DLD1 (cell line): ENCODE results near the gene NDUFS7.

Experiments used
- in situ Hi-C: cut with HindIII; loops from 2 replicates; pipeline ENCODE4 v1.10.0; 2017; ENCODE audit warnings: low sequenced_read_pairs

The NDUFS7 gene

DNA sequence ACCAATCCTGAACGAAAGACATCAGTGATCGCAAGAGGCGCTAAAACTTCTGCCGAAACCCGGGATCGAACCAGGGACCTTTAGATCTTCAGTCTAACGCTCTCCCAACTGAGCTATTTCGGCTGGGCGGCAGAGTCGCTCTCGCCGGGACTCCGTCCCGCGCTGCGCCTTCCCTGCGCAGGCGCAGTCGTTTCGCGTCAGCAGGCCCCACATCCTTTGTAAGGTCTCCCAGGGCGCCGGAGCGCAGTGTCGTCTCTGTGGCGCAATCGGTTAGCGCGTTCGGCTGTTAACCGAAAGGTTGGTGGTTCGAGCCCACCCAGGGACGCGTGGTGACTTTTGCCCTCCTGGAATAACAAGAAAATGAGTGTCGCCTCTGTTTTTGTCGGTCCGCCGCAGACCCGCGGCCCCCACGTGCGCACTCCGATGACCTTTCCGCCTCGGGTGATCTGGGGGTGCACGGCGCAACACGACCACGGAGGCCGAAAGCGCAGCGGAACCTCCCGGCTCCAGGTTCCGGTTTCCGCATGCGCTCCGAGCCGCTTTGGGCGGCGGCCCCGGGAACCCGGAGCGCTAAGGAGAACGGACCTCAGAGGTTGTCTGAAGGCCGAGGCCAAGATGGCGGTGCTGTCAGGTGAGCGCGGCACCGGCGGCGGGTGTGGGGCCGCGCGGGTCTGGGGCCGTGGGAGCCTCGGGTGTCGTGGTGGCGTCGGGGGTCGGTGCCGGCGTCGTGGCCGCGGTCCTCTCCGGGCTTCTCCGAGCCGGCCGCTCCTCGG lies at the start of gene NDUFS7:
NDUFS7 (plus strand) TSS at position 596 of the 773 bp plus-strand sequence; CDS start at position 616, 20 bp downstream.
- in situ Hi-C loops, result no loop called here

DNA sequence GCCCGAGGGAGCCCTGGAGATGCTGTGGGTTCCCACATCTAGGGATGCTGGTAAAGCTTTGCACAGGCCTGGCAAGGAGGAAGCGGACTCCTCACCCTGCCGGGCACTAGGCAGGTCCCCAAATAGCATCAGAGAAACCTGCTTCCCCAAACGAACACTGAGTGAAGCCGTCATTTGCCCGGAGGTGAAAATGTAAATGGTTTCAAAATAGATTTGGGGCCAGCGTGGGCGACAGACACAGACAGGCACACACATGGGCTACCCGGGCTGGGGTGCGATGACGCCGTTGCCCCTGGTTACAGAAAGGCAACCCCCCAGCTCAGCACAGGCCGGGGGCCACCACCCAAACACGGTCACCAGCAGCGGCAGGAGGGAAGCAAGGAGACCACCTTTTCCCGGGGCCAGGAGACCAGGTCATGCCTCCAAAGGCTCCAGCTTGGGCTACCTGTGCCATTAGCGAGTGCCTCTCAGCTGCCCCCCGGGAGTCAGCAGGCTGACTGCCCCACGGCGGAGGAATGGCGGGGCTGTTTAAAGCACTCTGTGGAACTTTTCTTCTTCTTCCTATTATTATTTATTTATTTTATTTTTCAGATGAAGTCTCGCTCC lies 47.5 kb upstream of the NDUFS7 start:
- in situ Hi-C loops, result no loop called here

DNA sequence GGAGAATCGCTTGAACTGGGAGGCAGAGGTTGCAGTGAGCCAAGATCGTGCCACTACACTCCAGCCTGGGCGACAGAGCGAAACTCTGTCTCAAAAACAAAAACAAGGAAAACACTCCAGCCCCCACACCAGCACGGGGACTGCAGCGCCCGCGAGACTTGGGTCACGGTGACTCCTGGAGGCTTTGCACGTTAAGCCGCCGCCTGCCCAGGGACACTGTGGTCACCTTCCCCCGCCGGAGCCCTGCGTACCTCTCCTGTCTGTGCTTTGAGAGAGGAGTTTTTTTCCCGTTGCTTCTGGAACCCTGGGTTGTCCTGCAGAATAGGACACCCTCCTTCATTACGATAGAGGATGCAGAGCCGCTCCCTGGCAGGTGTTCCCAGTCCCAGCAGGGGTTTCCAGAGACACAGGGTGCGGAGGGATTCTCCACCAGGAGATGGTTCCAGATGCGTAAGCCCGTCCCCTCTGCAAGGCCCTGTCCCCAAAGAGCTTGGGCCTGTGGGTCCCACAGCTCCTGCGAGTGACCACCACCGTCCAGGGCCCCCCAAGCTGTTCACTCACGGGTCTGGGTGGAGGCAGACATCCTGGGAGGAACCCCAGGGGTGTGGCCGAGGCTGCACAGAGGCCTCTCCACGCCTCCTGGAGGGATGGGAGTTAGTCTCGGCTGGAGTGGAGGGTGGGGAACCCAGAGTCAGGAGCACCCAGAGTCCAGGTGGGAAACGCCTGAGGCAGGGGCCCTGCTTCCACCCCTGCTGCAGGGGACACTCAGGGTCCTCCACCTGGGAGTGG lies 42.8 kb upstream of the NDUFS7 start:
- in situ Hi-C loops, result no loop called here

DNA sequence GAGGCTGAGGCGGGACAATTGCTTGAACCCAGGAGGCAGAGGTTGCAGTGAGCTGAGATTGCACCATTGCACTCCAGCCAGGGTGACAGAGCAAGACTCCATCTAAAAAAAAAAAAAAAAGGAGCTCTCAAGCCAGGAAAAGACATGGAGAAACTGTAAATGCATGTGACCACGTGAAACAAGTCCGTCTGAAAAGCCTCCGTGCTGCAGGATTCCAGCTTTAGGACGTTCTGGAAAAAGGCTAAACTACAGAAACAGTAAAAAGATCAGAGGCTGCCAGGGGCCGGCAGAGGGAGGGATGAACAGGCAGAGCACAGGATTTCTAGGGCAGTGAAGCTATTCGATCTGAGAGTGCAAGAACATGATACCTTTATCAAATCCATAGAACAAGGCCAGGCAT lies 40.7 kb upstream of the NDUFS7 start:
- in situ Hi-C loops, result no loop called here

DNA sequence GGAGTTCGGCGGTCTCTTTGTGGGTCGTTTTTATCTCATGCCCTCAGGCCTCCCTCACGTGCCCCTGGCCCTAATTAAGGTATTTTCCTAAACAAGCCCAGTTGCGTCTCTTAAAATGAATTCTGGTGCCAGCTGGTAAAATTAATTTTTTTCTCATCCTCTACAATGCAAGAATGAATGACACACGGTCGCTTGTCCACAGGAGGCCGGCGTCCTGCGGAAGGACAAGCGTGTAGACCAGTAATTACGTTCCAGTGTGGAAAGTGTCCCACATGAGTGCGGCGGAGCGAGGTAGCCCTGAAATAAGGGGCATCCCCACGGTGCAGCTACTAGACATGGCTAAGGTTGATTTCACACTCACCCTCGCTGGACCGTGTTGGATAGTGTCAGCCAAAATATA lies 34.5 kb upstream of the NDUFS7 start:
- in situ Hi-C loops, result no loop called here

DNA sequence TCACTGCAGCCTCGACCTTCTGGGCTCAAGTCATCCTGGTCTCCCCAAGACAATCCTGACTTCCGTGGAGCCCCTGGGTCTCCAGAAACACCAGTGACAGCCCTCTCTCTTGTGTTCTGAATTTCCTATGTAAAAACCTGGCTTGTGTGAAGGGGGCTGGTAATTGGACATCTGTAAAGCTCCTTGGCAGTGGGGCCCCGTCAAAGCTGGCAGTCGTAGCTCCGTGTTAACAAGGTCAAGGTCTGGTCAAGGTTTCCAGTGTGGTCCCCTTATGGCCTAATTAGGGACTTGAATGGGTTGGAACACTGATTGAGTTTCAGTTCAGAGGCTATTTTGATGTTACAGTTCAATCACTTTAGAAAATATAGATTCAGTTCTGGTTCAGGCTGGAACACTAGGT lies 32.8 kb upstream of the NDUFS7 start:
- in situ Hi-C loops, result no loop called here

DNA sequence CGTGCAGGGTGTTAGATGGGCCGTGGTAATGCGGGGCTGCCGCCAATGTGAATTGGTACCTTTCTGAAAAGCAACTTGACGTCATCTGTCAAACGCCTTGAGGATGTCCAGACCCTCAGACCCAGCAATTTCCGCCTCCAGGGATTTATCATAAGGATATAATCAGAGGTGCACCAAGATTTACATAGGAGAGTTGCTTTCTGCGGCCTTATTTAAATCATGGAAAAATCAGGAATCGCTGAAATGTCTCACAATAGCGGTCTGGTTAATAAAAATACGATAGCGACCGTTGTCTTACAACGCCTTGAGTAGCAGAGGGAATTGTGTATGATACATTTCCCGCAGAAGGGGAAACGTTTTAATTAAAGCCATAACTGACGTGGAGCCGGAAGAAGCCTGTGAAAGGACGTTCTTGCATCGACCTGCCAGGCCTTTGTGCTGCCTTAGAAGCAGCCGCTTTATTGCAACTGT lies 32.3 kb upstream of the NDUFS7 start:
- in situ Hi-C loops, result no loop called here

DNA sequence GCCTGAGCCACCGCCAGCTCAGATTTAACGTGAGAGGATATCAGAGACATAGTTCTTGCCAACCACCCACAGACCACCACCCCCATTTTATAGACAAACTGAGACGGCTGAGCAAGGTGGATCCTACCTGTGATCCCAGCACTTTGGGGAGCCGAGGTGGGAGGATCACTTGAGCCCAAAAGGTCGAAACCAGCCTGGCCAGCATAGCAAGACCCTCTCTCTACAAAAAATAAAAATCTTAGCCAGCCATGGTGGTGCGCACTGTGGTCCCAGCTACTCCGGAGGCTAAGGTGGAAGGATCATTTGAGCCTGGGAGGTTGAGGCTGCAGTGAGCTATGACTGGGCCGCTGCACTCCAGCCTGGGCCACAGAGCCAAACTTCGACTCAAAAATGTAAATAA lies 30.6 kb upstream of the NDUFS7 start:
- in situ Hi-C loops, result no loop called here

DNA sequence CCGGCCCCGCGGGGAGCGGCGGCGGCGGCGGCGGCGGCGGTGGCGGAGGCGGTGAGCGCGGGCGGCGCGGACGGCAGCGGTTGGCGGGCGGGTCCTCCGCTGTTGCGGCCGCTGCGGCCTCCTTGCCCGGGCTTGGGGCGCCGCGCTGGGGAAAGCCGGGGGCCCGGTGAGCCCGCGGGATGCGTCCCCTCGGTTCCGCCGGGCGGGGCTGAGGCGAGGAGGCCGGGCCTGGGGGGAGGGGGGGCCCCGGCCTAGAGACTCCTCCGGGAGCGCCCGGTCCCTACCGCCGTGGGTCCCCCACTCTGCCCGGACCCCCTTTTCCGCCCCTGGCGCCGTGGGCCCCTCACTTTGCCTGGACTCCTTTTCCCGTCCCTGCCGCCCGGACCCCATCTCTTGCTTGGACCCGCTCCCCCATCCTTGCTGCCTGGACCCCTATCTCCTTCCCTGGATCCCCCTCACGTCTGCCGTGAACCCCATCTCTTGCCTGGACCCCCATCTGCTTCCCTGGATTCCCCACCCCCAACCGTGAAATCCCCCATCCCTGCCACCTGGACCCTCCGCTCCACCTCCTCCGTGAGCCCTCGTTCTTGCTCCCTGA lies 28.6 kb upstream of the NDUFS7 start:
- in situ Hi-C loops, result no loop called here

DNA sequence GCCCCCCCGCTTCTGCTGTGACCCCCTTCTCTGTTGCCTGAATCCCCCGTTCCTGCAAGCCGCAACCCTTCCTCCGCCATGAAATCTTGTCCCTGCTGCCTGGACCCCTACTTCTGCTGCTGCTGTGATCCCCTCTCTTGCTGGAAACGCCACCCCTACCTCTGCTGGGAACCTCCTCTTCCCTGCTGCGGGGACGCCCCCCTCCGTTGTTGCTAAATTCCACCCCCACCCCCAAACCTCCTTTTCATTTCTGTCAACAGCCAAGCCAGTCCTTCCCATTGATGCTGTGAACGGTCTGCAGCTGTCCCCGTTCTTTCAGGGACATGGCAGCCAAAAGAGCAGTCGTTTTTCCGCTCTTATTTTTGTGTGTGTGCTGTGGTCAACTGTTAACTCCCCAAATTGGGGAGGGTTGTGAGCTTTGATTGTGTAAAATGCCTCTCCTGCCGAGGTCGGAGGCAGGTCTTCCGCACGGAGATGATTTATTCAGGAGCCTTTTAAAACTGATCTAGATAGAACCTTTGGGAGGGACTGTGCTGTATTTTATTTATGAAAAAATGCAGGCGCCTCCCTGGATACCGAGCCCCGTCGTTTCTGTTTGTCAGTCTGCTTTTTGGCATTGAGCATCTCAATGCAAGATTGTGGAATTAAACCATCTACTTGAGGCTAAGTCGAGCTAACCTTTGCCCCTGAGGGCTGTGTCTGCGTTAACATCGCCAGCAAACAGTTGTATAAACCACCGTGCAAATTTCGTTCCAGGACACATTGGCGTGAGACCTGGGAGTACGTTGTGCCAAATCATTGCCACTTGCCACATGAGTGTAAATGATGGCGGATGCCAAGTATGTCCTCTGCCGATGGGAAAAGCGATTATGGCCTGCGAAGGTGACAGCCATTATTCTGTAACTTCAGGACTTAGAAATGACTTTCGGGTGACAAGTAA lies 27.9 kb upstream of the NDUFS7 start:
- in situ Hi-C loops, result no loop called here

DNA sequence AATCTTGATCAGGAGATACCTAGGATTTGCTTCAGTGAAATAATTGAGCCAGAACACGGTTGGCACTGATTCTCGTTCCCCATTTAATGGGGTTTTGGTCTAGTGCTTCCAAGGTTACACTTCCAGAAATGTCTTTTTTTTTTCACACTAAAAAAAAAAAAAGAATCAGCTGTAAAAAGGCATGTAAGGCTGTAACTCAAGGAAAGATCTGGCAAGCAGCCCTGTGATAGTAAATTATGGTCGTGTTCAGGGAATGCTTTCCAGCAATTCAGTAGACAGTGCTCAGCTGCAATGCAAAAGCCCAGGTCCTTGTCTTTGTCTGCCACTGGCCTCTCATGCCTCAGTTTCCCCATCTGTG lies 27.2 kb upstream of the NDUFS7 start:
- in situ Hi-C loops, result no loop called here

DNA sequence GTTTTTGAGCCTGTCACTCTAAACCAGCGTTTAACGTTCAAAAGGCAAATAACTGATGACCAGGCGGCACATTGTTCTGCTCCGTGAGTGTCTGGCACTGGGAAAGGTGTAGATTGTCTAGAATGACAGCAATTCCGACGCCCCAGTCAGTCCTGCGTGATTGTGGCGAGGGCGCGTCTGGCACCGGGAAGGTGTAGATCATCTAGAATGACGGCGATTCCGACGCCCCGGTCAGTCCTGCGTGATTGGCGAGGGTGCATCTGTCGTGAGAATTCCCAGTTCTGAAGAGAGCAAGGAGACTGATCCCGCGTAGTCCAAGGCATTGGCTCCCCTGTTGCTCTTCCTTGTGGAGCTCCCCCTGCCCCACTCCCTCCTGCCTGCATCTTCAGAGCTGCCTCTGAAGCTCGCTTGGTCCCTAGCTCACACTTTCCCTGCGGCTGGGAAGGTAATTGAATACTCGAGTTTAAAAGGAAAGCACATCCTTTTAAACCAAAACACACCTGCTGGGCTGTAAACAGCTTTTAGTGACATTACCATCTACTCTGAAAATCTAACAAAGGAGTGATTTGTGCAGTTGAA lies 26.1 kb upstream of the NDUFS7 start:
- in situ Hi-C loops, result no loop called here

DNA sequence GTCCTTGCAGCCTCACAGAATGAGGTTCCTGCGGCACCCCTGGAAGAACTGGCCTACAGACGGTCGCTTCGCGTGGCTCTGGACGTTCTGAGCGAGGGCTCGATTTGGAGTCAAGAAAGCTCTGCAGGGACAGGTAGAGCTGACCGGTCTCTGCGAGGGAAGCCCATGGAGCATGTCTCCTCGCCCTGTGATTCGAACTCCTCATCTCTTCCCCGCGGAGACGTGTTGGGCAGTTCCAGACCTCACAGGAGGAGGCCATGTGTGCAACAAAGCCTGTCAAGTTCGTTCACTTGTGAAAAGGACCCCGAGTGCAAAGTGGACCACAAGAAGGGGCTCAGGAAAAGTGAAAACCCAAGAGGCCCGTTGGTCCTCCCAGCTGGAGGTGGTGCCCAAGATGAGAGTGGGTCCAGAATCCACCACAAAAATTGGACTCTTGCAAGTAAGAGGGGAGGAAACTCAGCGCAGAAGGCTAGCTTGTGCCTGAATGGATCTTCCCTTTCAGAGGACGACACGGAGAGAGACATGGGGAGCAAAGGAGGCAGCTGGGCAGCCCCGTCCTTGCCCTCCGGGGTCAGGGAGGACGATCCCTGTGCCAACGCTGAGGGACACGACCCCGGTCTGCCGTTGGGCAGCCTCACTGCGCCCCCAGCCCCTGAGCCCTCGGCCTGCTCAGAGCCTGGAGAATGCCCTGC lies 23.4 kb upstream of the NDUFS7 start:
- in situ Hi-C loops, result no loop called here

DNA sequence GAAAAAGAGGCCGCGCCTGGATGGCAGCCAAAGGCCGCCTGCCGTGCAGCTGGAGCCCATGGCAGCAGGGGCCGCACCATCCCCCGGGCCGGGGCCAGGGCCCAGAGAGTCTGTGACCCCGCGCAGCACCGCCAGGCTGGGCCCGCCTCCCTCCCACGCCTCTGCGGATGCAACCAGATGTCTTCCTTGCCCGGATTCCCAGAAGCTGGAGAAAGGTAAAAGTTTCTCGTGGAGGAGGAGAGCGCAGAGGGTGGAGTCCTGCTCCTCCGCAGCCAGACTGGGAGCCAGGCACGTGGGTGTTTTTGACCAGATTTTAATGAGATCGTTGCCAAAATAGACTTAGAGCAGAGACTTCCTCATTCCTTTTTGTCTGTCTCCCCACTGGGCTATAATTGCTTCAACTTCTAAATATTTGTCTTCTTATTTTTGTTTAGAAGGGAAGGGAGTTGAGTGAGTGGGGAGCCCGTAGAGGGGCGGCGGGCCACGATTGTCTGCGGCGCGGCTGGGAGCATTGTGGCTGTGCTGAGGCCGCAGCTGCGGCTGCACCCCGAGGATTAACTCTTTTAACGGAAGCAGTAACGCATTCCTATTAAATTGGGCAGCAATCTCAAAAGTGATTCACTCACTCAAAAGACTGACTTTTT lies 22.8 kb upstream of the NDUFS7 start:
- in situ Hi-C loops, result no loop called here

DNA sequence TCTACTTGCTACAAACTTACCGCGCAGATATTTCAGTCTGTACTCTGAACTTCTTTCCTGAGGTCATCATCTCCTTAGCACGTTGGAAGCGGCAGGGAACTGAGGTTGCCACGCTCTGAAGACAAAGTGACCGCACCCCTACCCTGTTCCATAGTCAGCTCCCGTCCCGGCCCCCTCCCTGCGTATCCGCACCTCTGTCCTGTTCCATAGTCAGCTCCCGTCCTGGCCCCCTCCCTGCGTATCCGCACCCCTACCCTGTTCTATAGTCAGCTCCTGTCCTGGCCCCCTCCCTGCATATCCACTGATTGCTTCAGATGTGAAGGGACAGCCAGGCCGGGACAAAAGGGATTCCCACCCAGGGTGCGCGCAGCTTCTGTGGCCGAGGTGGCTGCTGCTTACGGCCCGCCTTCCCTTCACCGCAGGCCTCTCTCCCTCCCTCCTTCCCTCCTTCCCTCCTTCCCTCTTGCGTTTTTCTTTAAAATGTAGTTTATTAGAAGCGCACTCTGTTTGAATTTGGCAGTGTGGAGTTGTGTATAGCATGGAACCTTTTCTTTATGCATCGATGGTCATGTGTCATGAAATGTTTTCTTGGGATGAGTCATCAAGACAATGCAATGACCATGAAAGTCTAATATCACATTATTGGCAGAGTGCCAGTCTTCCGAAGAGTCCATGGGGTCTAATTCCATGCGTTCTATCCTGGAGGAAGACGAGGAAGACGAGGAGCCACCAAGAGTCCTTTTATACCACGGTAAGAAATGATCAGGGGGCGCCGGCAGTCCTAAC lies 21.9 kb upstream of the NDUFS7 start:
- in situ Hi-C loops, result no loop called here

DNA sequence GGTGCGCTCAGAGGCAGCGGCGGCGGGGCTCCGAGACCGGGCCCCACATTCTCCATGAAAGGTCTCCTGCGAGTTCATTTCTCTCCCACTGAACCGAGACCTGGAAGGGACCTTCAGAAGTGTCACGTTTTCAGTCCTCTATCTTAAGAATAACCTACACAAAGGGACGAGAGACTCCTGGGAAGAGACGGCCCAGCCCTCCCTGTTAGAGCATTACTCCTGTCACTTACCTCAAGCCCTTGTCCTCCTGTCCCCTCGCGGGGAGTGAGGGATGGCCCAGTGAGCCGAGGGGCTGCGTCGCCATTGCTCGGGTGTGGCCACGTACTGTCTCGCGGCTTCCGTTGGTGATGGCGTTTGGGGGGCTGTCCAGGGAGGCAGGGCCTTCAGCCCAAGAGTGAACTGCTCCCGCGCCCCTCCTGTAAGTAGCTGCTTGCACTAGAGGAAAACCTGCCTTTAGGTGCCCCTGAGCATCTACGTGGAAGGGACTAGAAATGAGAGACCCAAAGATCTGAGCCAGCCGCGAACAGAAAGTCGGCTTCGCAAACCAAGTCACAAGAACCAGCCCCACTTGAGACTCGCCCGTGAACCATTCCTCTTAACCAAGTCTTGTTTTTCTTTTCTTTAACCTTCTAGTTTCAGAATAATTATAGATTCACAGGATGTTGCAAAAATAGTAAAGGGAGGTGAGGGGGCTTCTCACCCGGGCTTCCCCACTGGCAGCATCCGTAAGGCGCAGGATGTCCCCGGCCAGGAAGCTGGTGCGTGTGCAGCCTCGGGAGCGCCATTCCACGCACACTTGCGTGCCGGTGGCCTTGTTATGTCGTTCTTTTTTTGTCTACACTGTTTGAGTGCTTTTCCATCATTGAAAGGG lies 21.1 kb upstream of the NDUFS7 start:
- in situ Hi-C loops, result no loop called here

DNA sequence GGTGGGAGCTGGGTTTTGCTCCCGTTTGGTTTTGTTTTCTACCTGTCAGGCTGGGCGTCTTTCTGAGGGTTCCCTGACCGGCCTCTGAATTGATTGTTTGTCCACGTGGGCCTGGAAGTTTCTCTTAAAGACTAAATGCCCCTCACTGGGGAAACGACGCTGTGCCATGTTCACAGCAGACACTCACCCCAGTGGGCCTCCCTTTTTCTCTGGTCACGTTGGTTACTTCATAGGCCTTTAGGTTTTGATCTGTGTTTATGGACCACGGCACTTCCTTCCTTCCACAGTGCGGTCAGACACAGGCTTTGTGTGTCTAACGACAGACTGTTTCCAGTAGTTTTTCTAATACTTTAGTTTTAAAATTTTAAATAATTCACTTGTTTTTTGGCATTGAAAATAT lies 20.1 kb upstream of the NDUFS7 start:
- in situ Hi-C loops, result no loop called here
